GM18520 (cell line): Measurements from ENCODE around the gene EIF2D.
"Not testable (repeated sequence)": the region's sequence is repeated elsewhere in the genome, so short reads cannot be mapped to it uniquely, and the experiment has no call there.

Experiments used
- ATAC-seq: cut with Tn5 transposase; IDR thresholded peaks from one replicate; pipeline ENCODE4 v1.9.1; 2021; ENCODE audit not compliant: unreplicated experiment

The EIF2D gene, protein sequence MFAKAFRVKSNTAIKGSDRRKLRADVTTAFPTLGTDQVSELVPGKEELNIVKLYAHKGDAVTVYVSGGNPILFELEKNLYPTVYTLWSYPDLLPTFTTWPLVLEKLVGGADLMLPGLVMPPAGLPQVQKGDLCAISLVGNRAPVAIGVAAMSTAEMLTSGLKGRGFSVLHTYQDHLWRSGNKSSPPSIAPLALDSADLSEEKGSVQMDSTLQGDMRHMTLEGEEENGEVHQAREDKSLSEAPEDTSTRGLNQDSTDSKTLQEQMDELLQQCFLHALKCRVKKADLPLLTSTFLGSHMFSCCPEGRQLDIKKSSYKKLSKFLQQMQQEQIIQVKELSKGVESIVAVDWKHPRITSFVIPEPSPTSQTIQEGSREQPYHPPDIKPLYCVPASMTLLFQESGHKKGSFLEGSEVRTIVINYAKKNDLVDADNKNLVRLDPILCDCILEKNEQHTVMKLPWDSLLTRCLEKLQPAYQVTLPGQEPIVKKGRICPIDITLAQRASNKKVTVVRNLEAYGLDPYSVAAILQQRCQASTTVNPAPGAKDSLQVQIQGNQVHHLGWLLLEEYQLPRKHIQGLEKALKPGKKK

DNA sequence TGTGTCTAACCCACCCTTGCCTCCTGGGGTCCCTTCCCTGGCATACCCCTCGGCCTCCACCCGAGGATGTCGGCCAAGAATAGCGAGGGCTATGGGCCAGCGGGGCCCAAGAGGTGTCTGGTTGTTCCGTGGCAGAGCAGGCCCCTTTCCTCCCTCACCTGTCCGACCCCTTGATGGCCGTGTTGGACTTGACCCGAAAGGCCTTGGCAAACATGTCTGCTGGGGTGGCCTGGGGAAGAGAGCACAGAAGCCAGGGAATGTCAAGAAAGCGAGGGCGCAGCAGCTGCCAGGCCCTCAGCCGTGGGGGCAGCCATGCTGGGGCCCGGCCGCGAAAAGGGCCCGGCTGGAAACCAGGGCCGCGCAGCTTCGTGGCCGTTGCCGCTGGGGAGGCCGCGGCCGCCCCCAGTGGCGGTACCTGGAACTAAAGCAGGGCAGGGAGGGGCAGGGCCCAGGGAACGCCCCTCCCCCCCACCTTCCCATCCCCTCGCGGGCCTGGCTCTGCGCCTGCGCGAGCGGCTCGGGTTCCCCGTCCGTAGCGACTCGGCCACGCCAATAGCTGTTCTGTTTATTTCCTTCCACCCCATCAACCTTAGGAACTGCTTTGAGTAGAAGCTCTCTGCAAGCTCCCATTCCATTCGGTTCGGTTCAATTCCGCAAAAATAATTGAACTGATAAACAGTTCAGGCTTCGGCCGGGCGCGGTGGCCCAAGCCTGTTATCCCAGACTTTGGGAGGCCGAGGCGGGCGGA, at the start of gene EIF2D:
TSS of gene EIF2D (minus strand) at position 337 of the 748 bp plus-strand sequence. CDS start at position 214, 123 bp downstream.
- peak; percentile 83 for ATAC-seq

DNA sequence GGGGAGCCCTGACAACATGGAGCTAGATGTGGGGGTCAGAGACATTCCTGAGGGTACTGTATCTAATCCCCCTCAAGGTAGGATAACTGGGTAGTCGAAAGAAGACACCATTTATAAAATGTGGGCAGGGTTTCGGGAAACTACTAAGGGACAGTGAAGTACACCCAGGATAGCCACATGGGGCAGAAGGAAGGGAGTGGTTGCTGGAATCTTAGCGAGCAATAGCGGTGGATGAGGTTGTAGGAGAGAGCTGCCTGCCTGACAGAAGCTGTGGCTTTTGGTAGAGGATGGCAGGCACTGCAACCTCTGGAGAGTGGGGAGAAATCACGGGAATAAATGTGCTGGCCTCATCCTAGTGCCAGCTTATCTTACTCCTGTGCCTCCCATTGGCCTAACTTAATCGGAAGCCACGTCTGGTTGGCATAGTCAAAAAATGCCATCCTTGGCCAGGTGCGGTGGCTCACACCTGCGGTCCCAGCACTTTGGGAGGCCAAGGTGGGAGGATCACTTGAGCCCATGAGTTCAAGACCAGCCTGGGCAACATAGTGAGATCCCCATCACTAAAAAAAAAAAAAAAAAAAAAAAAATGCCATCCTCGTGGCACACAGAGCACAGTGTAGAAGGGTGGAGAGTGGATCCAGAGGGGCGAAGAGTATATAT, 49.0 kb upstream of the EIF2D start:
- ATAC-seq: no peak

DNA sequence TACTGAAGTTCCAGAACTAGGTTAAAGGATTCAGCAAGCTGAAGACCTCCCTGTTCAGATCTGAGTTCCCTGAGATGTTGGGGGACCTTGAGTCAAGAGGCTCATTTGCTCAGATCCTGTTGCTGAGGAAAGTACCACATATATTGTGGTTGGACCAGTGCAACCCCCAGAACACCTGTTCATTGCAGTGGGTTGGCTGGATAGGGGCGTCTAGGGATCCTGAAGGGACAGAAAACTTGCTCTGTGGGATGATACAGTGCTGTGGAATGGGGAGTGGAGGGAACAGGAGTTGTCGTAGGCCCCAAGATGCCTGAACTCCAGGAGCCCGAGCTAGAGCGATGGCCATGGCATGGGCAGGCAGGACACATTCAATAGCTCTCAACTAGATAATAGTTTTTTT, 47.9 kb upstream of the EIF2D start:
- ATAC-seq: no peak

DNA sequence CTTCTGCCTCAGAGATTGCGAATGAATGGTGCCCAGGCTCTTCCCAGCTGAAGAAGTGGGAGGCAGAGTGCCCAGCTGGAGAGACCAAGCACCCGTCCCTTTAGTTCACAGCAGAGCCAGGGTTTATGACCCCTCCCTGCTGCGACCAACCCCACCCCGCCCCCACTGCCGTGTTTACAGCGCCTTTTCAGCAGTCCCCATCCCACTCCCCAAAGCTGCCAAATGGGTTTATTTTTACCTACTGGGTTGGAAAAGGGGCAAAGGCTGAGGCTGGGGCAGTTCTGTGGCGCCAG, 46.7 kb upstream of the EIF2D start:
- no peak for ATAC-seq

DNA sequence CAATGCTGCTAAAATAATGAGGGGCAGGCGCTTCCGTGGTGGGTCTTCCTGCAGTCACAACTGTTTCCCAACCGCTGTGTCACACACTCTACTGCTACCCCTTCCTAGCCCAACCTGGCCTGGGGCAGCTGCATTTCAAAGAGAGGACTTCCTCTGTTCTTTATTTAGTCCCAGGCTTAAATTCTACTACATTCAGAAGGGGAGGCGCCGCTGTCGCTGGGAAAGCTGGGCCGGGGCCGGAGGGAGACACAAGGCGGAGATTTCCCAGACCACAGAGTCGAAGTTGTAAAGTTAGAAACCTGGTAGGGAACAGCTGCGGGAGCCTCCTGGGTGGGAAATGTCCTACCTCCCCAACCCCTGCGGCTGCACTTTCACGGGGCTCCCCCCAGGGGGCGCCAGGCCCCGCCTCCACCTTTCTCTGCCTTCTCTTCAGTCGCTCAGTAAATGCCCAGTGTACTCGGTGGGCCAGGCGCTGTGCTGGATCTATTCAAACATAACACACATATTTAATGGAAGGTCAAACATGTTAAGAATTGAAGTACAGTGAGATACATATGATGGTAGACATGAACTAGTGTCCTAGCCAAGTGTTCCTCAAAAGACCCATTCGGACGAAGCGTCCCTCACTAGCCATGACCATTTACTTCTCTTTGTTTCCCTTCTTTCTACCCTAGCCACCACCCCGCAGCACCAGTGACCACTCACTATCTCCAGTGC, 46.2 kb upstream of the EIF2D start:
- ATAC-seq: no peak

DNA sequence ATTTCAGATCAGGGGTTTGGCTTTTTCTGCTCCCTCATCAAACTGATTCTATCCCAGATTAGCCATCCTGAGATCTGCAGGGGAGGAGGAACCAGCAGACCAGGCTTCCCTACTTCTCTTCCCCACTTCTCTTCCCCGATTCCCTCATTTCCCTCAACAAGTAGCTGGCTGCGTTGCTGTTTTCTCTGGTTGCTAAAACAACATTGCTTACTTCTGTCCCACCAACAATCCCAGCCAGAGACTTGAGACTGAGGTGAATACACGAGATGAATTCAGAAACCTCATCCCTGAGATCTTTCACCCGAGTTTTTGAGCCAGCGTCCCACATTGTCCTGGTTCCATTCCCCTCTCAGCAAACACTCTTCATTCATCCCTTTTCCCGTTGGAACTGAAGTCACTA, 45.5 kb upstream of the EIF2D start:
- ATAC-seq: no peak

DNA sequence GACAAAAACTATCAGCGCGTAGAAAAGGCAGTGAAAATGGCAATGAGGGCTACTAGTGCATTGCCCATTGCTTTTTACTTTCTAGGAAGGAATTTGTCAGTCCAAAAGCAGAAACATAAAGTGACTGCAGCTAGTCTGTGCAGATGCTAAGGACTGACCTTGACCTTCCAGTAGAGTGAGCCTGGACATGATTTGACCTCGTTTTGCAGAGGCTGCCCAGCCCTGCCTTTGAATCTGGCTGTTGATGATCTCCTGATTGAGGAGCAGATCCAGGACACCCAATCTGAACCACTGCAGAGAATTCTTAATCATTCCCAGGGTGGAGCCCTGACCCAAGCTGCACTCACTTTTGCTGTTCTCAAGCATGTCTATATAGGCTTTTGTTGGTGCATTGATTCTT, 44.7 kb upstream of the EIF2D start:
- no peak for ATAC-seq

DNA sequence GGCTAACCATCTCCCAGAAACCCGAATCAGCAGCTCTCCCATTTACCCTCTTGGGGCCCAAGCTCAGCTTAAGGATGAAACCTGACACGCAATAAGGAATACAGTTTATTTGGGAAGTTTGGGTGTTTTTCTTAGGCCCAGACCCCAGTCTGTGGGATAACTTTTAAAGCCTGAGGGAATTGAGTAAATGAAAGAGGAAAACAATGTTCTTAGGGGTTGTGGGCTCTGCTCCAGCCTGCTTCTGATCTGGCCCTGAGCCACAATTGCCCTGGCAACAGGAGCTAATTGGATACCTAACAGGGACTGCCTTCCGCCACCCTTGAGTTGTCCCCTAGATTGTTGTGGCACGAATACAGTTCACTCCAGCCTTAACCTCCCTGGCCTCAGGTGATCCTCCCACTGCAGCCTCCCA, 43.2 kb upstream of the EIF2D start:
- ATAC-seq: no peak

DNA sequence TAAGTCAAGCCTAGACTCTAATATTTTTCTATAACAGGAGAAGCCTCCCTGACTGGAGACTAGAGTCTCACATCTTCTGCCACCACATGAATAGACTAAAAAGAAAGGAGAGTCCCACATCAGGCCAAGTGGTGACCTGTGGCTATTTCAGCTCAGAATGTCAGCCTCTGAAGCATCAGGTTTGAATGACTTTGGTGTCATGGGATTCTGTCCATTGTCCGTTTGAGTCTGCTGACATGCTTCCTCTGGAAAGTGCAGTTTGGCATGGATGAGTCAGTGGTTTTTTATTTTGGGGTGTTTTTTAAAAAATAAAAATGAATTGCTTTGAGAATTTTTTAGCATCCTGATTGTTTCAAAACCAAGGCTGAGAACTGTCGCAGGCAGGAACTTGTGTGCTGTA, 42.6 kb upstream of the EIF2D start:
- ATAC-seq: no peak

DNA sequence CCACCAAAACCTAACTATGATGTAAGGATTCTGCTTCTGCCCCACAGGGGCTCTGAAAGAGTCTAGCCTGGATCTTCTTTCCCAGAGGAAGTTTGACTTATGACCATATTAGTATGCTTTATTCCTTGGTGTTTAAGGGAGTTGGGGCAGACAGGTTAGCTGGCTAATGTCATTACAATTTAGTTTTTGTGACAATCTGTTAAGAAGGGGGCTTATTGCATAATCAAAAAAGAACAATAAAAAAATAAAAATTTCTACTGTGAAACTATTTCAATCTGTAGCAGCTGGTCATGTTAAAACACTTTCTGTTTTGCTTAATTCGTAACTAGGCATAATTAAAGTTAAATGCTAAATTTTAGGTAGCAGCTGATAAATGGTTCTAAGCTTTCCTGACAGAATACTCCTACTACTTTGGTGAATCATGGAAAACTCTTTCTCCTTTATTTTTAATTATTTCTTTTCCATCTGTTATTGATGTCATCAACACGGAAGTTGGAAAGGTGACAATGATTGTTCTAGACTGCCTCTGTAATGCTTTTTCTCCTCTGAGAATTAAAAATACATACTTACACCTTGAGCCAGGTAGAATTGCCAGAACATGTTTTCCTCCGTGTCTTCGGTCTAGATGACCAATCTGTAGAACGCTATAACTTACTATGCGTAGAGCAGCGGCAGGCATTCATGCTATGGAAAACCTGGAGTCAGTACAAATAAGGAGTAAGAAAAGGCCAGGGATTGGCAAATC, 41.6 kb upstream of the EIF2D start:
- ATAC-seq: no peak

DNA sequence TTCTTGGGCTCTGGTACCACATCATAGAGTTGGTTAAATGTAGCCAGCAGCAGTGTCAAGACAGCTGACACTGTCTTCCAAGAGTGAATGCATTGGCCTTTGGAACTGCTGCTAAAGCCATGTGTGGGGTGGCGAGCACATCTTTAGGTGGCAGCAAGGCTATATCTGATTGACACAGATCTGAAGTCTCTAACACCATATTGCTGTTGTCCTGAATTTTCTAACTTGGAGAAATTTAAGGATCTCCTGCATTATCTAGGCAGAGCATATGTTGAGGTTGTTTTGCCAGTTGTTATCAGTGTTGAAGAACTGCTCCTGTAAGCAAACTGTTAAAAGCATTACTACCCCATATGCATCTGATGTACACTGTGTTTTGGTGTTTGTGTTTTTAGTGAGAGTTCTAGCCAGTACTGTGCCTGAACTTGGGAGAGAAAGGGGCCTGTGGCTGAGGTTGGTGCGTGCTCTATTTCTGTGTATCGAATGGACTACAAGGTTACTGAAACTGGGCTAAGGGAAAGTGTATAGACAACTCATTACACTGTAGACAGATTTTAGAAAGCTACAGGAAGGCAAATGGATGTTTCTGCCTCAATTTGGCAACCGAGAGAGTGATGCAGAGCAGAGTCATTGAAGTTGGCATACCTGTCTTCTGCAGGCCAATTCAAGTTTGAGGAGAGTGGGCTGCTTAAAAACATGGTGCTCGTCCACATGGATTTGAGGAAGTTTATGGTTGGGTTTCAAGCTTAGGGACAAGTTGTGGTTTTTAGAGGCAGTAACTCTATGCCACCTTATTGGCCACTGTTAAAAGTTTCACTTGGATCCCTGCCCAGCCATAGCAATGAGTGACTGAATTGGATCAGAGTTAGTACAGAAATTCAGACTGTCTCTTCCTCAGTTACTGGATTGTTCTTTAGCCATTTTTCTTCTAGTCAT, 40.0 kb upstream of the EIF2D start:
- no peak for ATAC-seq

DNA sequence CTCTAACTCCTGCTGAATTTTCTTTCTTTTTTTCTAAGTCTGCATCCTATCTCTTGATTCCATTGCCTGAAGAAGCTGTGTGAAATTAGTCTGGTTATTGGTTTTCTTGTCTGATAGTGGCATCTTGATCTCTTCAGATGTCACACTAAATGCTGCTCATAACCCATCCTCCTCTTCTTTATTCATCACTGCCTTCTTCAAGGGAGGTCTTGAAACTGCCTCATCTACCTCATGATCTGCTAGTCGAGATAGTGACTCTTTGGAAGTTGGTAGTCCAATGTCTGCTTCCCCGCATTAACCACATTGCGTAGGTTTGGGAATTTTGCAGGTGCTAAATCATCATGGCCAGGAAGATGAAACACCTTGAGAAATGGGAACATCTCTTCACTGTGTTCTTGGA, 38.7 kb upstream of the EIF2D start:
- ATAC-seq: no peak

DNA sequence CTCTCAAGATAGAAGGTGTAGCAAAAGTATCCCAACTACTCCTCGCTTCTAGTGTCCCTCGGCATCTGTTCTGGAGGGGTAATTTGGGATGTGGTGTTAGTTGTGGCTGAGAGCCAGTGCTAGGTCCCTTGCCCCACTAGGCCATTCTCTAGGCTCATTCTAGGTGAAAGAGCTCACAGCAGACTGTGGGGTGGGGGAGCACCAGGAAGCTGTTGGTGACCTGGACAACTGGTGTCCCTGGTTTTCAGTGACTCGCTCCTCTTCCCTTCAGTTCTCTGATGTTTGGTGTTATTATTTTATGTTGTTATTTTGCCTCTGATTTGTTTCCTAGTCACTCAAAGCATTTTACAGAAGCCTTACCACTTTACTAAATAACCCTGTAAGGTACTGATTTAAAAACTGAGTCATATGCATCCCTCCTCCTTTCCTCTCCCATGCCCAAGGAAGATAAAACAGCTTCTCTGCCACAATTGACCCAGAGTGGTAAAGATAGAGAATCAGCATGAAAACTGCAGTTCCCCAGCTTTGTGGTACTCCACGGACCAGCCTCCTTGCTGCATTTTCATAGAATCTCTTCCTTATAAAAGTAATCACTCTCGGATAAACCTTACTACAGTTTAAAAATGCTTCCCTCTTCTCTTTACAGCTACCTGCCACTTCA, 37.1 kb upstream of the EIF2D start:
- no peak for ATAC-seq

DNA sequence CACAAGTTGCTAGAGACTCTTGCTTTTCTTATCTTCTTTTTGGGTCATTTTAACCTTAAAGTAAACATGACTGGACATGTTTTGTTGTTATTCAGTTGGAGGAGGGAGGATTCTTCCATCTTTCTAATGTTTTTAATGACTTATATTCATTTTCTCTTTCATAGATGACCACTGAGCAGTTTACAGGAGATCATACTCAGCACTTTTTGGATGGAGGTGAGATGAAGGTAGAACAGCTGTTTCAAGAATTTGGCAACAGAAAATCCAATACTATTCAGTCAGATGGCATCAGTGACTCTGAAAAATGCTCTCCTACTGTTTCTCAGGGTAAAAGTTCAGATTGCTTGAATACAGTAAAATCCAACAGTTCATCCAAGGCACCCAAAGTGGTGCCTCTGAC, 35.0 kb upstream of the EIF2D start:
- ATAC-seq: no peak

DNA sequence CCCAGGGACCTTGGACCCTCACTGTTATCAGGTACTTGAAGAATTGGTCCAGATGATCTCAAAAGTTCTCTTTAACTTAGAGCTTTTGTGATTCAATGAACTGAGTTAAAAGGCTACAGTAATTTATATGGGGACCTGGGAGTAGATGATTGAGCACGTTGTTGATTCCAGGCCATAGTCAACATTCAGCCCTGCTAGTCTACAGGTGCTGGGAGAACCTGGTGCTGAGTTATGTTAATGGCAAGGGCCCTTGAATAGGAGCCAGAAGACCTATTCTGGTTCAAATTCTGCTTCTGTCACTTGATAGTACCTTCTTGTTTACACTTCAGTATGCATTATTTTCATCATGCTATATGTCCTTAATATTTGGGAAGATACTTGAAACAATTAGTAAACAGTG, 34.2 kb upstream of the EIF2D start:
- no peak for ATAC-seq

DNA sequence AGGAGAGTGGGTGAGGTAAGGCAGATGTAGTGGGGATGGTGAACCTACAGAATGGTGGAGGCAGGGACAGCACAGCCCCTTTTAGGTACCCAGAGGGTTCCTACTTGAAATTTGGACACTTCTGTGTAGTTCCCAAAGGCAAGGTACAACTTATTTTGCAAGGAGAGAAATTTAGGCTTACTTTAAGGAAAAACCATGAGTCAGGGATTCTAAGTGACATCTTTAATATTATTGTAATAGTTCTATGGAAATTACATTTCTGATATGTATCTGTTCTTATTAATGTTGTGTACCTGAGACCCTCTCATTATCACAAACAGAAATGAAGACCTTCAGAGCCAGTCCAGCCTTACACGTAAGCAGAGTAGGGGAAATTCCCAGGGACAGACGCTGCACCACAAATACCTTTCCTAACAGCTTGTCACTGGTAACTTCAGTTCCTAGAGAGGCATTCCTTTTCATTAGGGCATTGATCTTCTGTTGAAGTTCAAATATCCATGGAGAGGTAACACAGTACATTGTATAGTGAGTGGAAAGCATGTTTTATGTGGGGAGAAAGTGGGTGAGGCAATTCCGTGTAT, 30.9 kb upstream of the EIF2D start:
- no peak for ATAC-seq

DNA sequence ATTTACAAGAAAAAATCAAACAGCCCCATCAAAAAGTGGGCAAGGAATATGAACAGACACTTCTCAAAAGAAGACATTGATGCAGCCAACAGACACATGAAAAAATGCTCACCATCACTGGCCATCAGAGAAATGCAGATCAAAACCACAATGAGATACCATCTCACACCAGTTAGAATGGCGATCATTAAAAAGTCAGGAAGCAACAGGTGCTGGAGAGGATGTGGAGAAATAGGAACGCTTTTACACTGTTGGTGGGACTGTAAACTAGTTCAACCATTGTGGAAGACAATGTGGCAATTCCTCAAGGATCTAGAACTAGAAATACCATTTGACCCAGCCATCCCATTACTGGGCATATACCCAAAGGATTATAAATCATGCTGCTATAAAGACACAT, 29.8 kb upstream of the EIF2D start:
- not testable (repeated sequence) for ATAC-seq

DNA sequence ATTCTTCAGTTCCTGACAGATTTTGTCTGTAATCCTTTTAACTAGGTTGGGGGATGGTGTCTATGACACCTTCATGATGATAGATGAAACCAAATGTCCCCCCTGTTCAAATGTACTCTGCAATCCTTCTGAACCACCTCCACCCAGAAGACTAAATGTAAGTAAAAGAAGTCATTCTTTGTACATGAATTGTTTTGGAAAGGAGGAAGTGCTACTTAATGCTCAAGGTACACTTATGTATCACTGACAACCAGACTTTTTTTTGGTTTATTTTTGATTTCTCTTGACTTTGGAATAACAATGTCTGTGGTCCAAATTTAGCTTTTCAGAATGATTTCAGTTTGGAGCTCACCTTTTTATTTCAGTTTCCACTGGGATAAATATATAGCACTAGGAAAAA, 25.3 kb upstream of the EIF2D start:
- ATAC-seq: no peak
